Loucy (cell line): ENCODE data around the gene ARNT2.
"Not testable (repeated sequence)": the region's sequence is repeated elsewhere in the genome, so short reads cannot be mapped to it uniquely, and the experiment has no call there.

ENCODE experiments used
- H2AFZ ChIP-seq: fragments of 200-600 bp; sonication (generic); 2 replicates; pipeline ENCODE4 v1.6.0; 2016; ENCODE audit warnings: antibody characterized with exemption, mild to moderate bottlenecking, low read length, moderate library complexity
- H3F3A ChIP-seq: fragments of 200-600 bp; 2 replicates; pipeline ENCODE4 v1.6.0; 2016; ENCODE audit warnings: antibody characterized with exemption, low read depth, mild to moderate bottlenecking
- H3K27me3 ChIP-seq: fragments of 200-600 bp; sonication (generic); 2 replicates; pipeline ENCODE4 v1.6.1; 2014; ENCODE audit warnings: low read length, mild to moderate bottlenecking; ENCODE audit not compliant: insufficient read depth, poor library complexity, severe bottlenecking
- H3K36me3 ChIP-seq: fragments of 200-600 bp; sonication (generic); 2 replicates; pipeline ENCODE4 v1.6.1; 2016; ENCODE audit warnings: low read length; ENCODE audit not compliant: insufficient read depth
- H3K4me1 ChIP-seq: fragments of 200-600 bp; sonication (generic); 2 replicates; pipeline ENCODE4 v1.5.1; 2014; ENCODE audit warnings: low read length, mild to moderate bottlenecking; ENCODE audit not compliant: insufficient read depth, poor library complexity, severe bottlenecking
- H3K4me2 ChIP-seq: fragments of 200-600 bp; sonication (generic); 2 replicates; pipeline ENCODE4 v1.6.0; 2014; ENCODE audit warnings: antibody characterized with exemption, low read length, low read depth, mild to moderate bottlenecking; ENCODE audit not compliant: poor library complexity, severe bottlenecking
- H3K4me3 ChIP-seq: fragments of 200-600 bp; sonication (generic); 2 replicates; pipeline ENCODE4 v1.5.1; 2014; ENCODE audit warnings: low read length, mild to moderate bottlenecking, mixed read lengths; ENCODE audit not compliant: poor library complexity, severe bottlenecking
- H3K79me2 ChIP-seq: fragments of 200-600 bp; sonication (generic); 2 replicates; pipeline ENCODE4 v1.6.1; 2014; ENCODE audit warnings: low read length; ENCODE audit not compliant: insufficient read depth
- H3K9ac ChIP-seq: fragments of 200-600 bp; sonication (generic); 2 replicates; pipeline ENCODE4 v1.6.0; 2014; ENCODE audit warnings: mild to moderate bottlenecking, low read depth, low read length, moderate library complexity; ENCODE audit not compliant: poor library complexity, severe bottlenecking
- H3K9me2 ChIP-seq: fragments of 200-600 bp; sonication (generic); replicated peaks from 2 replicates; pipeline ENCODE4 v1.6.1; 2016; ENCODE audit warnings: low read depth, low read length, mixed read lengths
- H3K9me3 ChIP-seq: fragments of 200-600 bp; sonication (generic); 2 replicates; pipeline ENCODE4 v1.6.1; 2014; ENCODE audit warnings: mild to moderate bottlenecking, antibody characterized with exemption, low read length, low read depth; ENCODE audit not compliant: insufficient read depth
- H4K20me1 ChIP-seq: fragments of 200-600 bp; sonication (generic); 2 replicates; pipeline ENCODE4 v1.6.0; 2014; ENCODE audit warnings: antibody characterized with exemption, low read length, mild to moderate bottlenecking; ENCODE audit not compliant: insufficient read depth, poor library complexity, severe bottlenecking
- EZH2phosphoT487 ChIP-seq: fragments of 200-600 bp; IDR thresholded peaks from 2 replicates; pipeline ENCODE4 v1.6.1; 2018; ENCODE audit warnings: antibody characterized with exemption, mild to moderate bottlenecking, moderate library complexity, borderline replicate concordance
- TF ChIP-seq, protein P1 (sequence below): fragments of 200-600 bp; sonication (generic); conservative IDR thresholded peaks from 2 replicates; pipeline ENCODE4 v1.5.1; 2014; ENCODE audit warnings: mild to moderate bottlenecking, antibody characterized with exemption, low read length

Gene ARNT2

DNA sequence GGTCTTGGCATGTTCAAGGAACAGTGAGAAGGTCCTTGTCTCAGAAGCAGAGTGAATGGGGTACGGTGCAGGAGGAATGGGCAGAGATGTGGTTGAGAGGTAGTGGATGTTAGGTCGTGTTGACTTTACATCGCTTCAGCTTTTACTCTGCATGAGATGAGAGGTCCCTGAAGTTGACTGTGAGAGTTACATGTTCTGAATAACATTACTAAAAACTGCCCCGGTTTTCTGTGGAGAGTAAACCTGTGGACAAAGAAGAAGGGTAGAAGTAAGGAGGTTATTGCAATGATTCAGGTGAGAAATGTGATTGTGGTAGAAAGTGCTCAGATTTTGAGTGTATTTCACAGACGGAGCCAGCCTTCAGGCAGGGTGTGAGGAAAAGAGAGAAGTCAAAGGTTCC is 105.6 kb downstream of the ARNT2 start:
- no peaks in the 10 kb centered on the region for H4K20me1 ChIP-seq
- H3K4me2 ChIP-seq = no peak overlapping the region
- H2AFZ ChIP-seq = no peak overlapping the region

DNA sequence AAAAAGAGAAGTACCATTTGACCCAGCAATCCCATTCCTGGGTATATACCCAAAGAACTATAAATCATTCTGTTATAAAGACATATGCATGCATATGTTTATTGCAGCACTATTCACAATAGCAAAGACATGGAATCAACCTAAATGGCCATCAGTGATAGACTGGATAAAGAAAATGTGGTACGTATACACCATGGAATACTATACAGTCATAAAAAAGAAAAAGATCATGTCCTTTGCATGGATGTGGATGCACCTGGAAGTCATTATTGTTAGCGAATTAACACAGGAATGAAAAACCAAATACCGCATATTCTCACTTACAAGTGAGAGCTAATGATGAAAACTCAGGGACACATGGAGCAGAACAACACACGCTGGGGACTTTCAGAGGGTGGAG is 106.8 kb downstream of the ARNT2 start:
- not testable (repeated sequence) for H3F3A ChIP-seq, H4K20me1 ChIP-seq, H3K4me2 ChIP-seq, H3K4me1 ChIP-seq, H3K9ac ChIP-seq, H3K79me2 ChIP-seq, H3K27me3 ChIP-seq, H3K4me3 ChIP-seq, H2AFZ ChIP-seq, H3K9me3 ChIP-seq, H3K36me3 ChIP-seq, H3K9me2 ChIP-seq

More for the DNA sequence above, 105.6 kb downstream of the ARNT2 start:
- H3K36me3 ChIP-seq = no peaks in the 10 kb centered on the region
- H3K9me3 ChIP-seq = no peaks in the 10 kb centered on the region; the same call in 1 of the 2 replicates
- no peak overlapping the region for H3K9ac ChIP-seq
- no peak overlapping the region for H3K4me3 ChIP-seq
- no peaks in the 10 kb centered on the region for H3F3A ChIP-seq
- no peak for TF ChIP-seq EZH2phosphoT487
- TF ChIP-seq, protein P1, sequence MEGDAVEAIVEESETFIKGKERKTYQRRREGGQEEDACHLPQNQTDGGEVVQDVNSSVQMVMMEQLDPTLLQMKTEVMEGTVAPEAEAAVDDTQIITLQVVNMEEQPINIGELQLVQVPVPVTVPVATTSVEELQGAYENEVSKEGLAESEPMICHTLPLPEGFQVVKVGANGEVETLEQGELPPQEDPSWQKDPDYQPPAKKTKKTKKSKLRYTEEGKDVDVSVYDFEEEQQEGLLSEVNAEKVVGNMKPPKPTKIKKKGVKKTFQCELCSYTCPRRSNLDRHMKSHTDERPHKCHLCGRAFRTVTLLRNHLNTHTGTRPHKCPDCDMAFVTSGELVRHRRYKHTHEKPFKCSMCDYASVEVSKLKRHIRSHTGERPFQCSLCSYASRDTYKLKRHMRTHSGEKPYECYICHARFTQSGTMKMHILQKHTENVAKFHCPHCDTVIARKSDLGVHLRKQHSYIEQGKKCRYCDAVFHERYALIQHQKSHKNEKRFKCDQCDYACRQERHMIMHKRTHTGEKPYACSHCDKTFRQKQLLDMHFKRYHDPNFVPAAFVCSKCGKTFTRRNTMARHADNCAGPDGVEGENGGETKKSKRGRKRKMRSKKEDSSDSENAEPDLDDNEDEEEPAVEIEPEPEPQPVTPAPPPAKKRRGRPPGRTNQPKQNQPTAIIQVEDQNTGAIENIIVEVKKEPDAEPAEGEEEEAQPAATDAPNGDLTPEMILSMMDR = no peak
- H3K79me2 ChIP-seq = no peaks in the 10 kb centered on the region
- no peaks in the 10 kb centered on the region for H3K27me3 ChIP-seq
- no peaks in the 10 kb centered on the region for H3K4me1 ChIP-seq
- H3K9me2 ChIP-seq = no peaks in the 10 kb centered on the region

DNA sequence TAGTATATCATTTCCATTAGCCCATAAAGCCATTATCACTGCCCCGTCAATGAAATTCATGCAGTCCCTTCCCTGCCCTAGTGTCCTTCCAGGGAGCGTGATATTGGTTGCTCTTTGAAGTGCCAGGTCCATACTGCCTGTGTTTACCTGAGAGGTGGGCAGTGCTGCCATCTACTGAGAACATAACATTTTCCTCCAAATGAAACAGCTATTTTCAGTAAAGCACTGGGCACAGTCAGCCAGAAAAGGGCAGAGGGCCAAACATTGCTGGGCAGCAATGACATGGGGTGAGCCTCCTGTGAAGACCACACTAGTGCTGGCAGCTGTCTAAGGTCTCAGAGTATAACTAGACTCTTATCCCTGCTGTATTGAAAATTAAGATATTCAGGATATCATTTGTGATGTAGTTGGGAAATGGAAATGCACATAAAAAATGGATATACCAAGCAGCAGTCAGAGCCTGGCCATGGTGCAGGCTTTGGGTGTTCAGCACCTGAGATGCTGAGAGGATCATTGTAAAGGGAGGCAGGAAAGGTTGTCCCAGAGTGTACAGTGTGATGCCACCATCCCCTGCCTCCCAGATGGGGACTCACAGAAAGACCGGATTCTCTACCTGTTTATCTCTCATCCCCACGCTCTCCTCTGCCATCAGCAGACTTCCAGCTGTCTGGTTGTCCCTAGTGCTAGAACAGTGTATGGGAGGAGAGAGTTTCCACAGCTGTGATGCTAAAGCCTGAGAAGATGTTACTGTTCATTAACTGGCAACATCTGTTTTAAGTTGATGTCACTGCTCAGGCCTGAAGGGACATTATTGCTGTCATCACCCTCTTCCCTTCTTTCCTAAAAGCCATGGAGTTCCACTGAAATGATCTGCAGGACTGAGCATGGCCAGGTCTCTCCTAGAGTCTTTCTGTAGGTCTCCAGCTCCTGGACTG is 108.8 kb downstream of the ARNT2 start:
- H3K79me2 ChIP-seq = no peaks in the 10 kb centered on the region
- H3K9me2 ChIP-seq = no peaks in the 10 kb centered on the region
- H3K9me3 ChIP-seq = no peaks in the 10 kb centered on the region
- no peaks in the 10 kb centered on the region for H3K36me3 ChIP-seq
- no peak overlapping the region for H2AFZ ChIP-seq
- H3K9ac ChIP-seq = no peak overlapping the region
- H4K20me1 ChIP-seq = no peaks in the 10 kb centered on the region
- TF ChIP-seq, protein P1 = no peak
- no peak for TF ChIP-seq EZH2phosphoT487
- H3K4me1 ChIP-seq = no peaks in the 10 kb centered on the region
- no peak overlapping the region for H3K4me3 ChIP-seq
- H3K27me3 ChIP-seq = no peaks in the 10 kb centered on the region
- no peak overlapping the region for H3K4me2 ChIP-seq
- no peaks in the 10 kb centered on the region for H3F3A ChIP-seq
